ENCODE data around the gene OR8D1. TPM values are rescaled to one million over a fixed set of nuclear protein-coding genes. Genes with fewer than 3 reads are reported as not detected.

Gene OR8D1
- not detected in 2 replicates for total RNA-seq
- polyA plus RNA-seq, result not detected in 2 replicates
- not detected in 2 replicates for polyA plus RNA-seq (2011; cell fraction: cytosol; rRNA removed)
- polyA plus RNA-seq (2011; cell fraction: nucleus; rRNA removed), result not detected in 2 replicates
- not detected in 2 replicates for polyA plus RNA-seq (2012)
- not detected in 2 replicates for polyA minus RNA-seq
- not detected for polyA minus RNA-seq (2011; cell fraction: cytosol; rRNA and poly(A)+ RNA removed)
- not detected in 2 replicates for polyA minus RNA-seq (2011; cell fraction: nucleus; rRNA and poly(A)+ RNA removed)
- Bru-seq, nascent RNA, result percentile 7 among the genes with signal in this experiment
- not detected for BruChase-seq, experiment 1, labeled RNA remaining after a 6-hour chase
- not detected for BruChase-seq, experiment 2, labeled RNA remaining after a 2-hour chase
- long read RNA-seq, result 0 reads

- Histone ChIP-seq H3K4me2 (ENCODE audit: insufficient read depth, low read length) (peak within 1 kb of the TSS; percentile 31), H3K9me3 (replicated peaks; ENCODE audit: control insufficient read depth, insufficient read depth, low read length) (no peaks in the 10 kb centered on the region), H3K9me1 (replicated peaks; ENCODE audit: control insufficient read depth, extremely low read depth, insufficient read depth, low read length) (no peaks in the 10 kb centered on the region), H3K4me3 (replicated peaks in 1 of 3; ENCODE audit: insufficient read depth in 1 of 3, low read depth in 1 of 3, low read length in 3 of 3) (no peak within 1 kb of the TSS), H4K20me1 (replicated peaks; ENCODE audit: control insufficient read depth, extremely low read depth, insufficient read depth, low read length) (no peaks in the 10 kb centered on the region), H3K9ac (replicated peaks; ENCODE audit: extremely low read depth, insufficient read depth, low read length) (no peak within 1 kb of the TSS), H3K27ac (ENCODE audit: insufficient read depth, low read depth, low read length) (no peak within 1 kb of the TSS), H3K4me1 (ENCODE audit: control insufficient read depth, extremely low read depth, insufficient read depth, low read length) (peaks cover 6% of the 10 kb centered on the region), H3K36me3 (ENCODE audit: control insufficient read depth in 2 of 2, extremely low read depth in 1 of 2, insufficient read depth in 2 of 2, low read length in 2 of 2) (no peaks in the 10 kb centered on the region), H2AFZ (ENCODE audit: low read depth, low read length) (no peak within 1 kb of the TSS), H3K27me3 (ENCODE audit: control insufficient read depth in 2 of 2, insufficient read depth in 2 of 2, low read length in 2 of 2) (no peaks in the 10 kb centered on the region), H3K79me2 (ENCODE audit: control insufficient read depth, insufficient read depth, low read length) (no peaks in the 10 kb centered on the region)
- TF ChIP-seq FOS (IDR thresholded peaks at IDR 0.05; ENCODE audit: borderline replicate concordance, insufficient read depth, low read length) (no peak), MAX (IDR thresholded peaks at IDR 0.05; ENCODE audit: insufficient read depth, insufficient read length) (no peak), JUN (IDR thresholded peaks at IDR 0.05; ENCODE audit: borderline replicate concordance, insufficient read depth, insufficient read length, low read depth) (no peak), POLR2AphosphoS5 (IDR thresholded peaks at IDR 0.05; ENCODE audit: insufficient read depth, low read depth, low read length) (no peak), POLR2A (IDR thresholded peaks at IDR 0.05; ENCODE audit: low read depth, low read length) (no peak), MYC (IDR thresholded peaks at IDR 0.05; ENCODE audit: low read depth, low read length) (no peak), EZH2 (IDR thresholded peaks at IDR 0.05; ENCODE audit: borderline replicate concordance, low read depth, low read length, severe bottlenecking) (no peak), GATA2 (IDR thresholded peaks at IDR 0.05; ENCODE audit: insufficient read depth, insufficient read length, low read depth, low read length) (no peak), CTCF (IDR thresholded peaks at IDR 0.05; ENCODE audit: extremely low read depth in 1 of 2, insufficient read depth in 1 of 2, low read depth in 1 of 2, low read length in 2 of 2) (no peak)
- intact Hi-C loops (cut with micrococcal nuclease), result no loop called here
- FAIRE-seq (no peak), DNase-seq (ENCODE audit: low read depth, low spot score) (no peak)
- ChIA-PET POLR2A (no interaction called here), CTCF (no interaction called here)
- no TSS peak for BruUV-seq (replicated peaks)
- dilution Hi-C loops (cut with MboI; ENCODE audit: extremely low pct_ligation_motif_present, low sequenced_read_pairs), result no loop called here
These were observed at the start of gene OR8D1 for GRCh38 chr11:124313849-124314248. TSS of gene OR8D1 (minus strand) at chr11:124313949. CDS start at chr11:124310766, 3,183 bp downstream.
